HG03469 (cell line): Measurements from ENCODE around the gene QKI.
"Not testable (repeated sequence)": the region's sequence is repeated elsewhere in the genome, so short reads cannot be mapped to it uniquely, and the experiment has no call there.

Source experiments
- ATAC-seq: cut with Tn5 transposase; IDR thresholded peaks from one replicate; pipeline ENCODE4 v1.9.1; 2021; ENCODE audit warnings: mild to moderate bottlenecking, moderate library complexity, moderate number of reproducible peaks; ENCODE audit not compliant: unreplicated experiment

Gene QKI

DNA sequence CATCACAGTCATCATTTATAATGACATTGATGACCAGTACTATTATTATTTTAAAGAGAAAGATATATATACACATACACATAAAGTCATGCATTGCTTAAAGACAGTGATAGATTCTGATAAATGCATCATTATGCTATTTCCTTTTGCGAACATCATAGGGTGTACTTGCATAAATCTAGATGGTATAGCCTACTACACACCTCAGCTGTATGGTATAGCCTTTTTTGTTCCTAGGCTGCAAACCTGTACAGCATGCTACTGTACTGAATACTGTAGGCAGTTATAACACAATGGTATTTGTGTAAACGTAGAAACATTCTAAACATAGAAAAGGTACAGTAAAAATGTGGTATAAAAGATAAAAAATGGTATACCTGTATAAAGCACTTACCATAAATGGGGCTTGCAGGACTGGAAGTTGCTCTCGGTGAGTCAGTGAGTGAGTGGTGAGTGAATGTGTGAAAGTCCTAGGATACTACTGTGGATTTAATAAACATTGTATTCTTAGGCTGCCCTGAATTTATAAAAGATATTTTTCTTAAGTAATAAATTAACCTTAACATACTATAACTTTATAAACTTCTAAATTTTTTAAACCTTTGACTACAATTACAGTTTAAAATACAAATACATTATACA is 23.9 kb downstream of the QKI start:
- no peak for ATAC-seq

DNA sequence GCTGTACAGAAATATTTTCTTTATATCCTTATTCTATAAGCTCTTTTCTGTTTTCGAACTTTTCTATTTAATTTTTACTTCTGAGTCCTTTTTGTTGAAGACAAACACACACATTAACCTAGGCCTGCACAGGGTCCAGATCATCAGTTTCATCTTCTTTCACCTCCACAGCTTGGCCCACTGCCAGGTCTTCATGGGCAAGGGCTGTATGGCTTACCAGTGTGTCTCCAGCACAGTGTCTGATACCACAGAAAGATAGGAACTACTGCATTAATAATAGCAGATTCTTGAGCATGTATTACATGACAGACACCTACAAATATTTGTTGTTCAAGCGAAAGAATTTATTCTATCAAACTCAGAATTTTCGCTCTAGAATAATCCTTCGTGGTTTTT is 24.4 kb downstream of the QKI start:
- no peak for ATAC-seq

DNA sequence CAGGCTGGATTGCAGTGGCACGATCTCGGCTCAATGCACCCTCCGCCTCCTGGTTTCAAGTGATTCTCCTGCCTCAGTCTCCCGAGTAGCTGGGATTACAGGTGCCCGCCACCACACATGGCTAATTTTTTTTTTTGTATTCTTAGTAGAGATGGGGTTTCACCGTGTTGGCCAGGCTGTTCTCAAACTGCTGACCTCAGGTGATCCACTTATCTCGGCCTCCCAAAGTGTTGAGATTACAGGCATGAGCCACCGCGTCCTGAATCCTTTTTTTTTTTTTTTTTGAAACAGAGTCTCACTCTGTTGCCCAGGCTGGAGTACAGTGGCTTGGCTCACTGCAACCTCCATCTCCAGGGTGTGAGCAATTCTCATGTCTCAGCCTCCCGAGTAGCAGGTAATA is 24.9 kb downstream of the QKI start:
- ATAC-seq: not testable (repeated sequence)

DNA sequence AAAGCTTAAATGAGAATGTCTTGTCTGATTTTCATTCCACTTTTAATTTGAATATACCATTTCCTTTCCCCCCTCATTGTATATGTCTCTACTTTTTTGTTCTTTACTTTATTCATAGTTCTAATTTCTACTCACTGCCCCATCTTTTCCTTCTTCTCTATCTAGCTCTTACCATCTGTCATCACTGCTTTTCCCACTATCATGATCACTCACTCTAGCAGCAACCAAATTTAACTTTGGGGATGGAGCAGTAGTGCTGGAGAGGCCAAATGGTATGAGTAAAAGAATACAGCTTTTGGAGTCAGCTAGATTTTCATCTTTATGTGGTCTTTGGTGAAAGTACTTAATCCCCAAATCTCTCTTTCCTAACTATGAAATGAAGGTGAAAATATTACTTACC is 25.5 kb downstream of the QKI start:
- ATAC-seq: no peak

DNA sequence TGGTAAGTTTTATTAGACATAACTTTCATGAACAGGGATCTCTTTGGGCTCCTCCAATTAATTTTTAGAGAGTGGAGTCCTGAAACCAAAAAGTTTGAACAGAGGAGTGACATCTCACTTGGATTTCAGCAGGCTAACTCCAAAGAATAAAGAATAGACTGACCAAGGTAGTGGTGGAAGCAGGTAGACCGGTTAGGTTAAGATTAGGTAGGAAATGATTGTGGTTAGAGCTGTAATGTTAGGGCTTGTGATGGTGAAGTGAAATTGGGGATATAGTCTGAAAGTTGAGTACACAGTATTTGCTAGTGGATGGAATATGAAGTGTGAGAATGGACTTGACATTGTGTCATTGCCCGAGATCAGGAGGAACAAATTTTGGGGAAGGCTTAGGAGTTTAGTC is 27.8 kb downstream of the QKI start:
- ATAC-seq: no peak

DNA sequence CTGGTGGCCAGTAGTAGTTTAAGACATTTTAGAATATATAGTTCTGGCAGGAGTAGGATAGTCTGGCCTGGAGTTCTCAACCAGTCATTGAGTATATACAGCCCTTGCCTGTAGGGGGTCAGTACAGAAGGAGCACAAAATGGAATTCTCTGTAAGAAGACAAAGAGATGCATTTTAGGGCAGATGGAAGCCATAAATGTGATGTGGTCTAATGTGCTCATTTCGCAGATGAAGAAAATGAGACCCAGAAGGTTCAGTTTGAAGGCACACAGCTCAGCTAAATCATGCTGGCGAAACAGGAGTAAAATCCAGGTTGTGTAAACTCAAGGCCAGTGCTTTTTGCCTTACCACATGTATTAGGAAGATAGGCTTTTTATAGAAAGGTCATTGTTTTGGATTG is 29.6 kb downstream of the QKI start:
- ATAC-seq: no peak

DNA sequence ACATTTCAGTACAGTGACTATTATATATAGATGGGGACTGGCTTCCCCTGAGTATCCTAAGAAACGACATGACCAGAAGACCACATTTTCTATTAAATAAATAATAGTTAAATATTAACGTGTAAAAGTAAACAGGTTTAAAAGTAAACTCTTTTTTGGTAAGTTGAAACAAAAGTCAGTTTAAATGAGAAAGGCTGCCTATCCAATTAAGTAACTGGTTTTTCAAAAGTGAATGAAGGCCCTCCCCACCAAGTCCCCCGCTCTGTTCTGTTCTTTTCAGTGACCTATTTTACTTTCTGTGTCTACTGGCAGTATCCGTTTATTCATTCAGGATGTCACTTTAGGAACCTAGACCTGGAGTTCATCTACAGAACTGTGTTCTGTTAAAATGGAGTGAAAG is 32.0 kb downstream of the QKI start:
- ATAC-seq: no peak

DNA sequence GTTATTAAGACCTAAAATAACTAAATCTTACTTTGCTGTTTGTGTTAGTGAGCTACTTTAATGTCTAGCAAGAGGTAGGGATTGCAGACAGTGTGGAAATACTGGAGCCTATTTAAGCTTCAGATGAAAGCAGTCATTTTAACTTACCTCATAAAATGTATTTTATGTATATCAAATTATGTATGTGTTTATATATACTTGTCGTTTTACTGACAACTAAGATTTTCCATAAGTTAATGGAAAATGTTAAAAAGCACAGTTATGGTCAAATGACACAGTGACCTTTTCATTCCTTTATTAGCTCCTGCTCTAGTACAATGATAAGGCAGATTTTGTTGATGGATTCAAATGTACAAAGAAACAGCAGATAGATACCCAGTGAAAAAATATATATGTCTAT is 34.6 kb downstream of the QKI start:
- ATAC-seq: no peak

DNA sequence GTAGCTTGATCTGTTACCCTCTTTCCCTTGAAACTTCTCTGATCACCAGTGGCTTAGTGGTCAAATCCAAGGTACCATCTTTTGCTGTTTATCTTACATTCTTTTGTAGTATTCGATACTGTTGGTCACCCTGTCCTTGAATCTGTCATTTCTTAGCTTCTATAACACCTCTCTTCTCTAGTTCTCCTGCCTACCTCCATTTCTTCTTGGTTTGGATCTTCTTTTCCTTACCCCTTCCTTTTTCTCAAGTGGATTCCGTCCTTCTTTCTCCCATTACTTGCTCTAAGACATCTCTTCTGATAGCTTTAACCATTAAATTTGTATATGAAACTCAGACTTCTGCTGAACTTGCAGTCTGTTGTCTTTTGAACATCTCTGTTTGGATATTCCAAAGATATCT is 39.9 kb downstream of the QKI start:
- ATAC-seq: no peak

DNA sequence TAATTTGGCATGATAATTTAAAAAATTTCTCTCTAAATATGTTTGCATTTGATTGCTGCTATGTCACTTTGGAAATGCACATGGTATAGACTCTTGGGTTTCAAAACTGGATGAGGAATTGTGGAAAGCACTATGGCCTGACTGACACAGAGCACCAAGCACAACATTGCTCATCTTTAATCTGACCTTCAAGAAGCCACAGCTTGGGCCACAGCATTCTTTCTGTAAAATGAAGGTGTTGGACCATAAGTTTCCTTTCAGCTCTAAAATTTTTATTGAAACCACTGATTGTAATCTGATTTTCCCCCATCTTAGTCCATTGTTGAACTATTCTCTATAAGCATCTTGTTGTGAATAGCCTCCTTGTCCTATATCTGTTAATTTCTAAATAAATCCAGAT is 41.0 kb downstream of the QKI start:
- ATAC-seq: no peak

DNA sequence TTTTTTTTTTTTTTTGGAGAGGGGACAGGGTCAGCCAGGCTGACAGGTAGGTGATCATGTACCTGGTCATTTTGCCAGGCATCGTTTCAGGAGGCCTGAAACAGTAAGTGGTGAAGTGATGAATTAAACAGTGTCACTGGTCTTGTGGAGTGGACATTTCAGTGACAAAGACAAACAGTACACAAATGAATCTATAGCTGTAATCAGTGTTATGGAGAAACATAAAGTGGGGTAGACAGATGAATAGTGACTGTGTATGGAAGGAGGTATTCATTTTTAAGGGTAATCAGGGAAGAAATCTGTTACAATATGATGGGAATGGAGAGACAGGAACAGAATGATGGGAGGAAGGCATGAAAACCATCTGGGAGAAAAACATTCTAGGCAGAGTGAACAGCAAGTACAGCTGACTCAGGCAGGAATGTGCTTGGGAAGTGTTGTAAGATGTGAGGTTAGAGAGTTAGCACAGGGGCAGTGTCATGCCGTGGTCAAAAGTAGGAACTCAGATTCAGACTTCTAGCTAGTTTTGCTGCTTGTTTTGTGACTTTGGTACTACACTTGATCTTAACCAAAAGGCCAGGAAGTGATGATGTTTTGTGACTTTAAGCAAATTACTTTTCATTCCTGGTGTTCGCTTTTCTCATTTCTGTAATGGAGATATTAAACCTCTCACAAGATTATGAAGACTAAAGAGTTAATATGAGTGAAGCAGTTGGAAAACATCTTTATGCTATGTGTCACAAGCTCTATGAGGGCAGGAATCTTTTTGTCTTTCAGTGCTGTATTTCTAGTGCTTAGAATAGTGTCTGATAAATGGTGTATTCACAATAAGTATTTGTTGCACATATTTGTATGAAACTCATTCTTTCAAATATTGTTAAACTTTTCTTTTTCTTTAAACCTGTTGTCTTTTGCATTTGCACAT is 43.4 kb downstream of the QKI start:
- ATAC-seq: no peak

DNA sequence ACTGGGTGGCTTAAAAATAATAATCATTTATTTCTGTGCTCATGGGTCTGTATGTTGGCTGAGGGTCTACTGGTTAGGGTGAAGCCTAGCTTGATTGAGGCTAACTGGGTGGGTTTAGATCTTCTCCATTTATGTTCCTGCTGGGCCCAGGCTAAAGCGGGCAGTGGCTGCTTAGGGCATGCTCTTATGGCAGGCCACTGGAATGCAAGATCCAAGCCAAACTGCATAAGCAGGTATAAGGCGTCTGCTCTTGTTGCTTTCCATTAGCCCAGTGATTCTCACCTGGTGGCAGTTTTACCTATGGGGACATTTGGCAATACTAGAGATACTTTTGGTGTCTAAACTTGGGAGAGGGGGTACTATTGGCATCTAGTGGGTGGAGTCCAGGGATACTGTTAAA is 44.5 kb downstream of the QKI start:
- no peak for ATAC-seq

DNA sequence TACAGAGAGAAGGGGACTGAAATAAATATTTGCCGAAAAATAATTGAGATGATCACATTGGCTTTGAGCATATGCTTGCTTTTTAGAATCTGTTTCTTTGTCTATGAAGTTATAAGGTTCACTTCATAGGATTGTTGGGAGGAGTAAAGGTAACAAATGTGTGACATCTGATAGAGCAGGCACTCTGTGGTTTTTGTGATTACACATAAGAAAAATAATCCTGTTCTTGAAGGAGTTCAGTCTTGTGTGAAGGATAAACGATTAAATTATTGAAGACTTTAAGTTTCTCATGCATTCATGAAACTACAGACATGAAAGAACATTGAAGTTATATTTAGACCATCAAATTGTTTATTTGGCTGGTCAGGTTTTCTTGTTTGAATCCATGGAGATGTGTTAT is 45.0 kb downstream of the QKI start:
- ATAC-seq: no peak

DNA sequence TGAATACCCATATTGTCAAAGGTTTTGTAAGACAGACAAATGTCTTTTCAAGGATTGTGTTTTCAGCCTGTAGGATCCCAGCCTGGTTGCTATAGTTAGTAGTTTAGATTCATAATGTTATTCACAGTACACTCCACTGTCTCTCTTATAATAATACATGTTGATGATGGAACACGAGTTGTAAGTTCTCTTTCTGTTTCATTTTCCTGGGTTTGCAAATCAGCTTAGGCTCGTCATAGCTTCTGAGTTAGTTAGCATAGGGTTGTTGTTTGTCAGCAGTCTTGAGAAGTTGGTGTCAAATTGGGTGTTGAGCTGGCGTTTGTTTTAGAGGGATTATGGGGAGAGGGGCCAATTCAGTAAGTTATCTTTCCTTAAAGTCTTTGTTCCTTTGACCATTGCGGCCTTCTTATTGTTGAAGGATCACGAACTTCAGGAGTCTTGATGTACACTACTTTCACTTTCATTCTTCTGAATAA is 45.8 kb downstream of the QKI start:
- ATAC-seq: peak; percentile 80

DNA sequence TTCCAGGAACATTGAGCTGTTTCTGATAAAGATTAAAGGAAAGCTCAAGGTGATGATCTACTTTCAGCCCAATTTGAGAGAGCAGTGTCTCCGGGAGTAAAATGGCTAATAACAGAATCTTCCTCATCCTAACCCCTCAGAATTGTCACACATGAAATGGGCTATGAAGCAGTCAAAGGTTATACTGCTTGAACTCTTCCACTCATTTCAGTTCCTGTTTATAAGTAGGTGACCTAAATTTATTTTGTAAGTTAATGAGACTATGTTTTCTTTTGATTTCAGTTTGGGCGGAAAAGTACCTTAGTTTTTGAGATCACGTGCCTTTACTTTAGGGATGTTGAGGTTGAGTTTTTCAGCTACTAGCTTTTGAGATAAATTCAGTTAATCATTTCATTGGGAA is 47.2 kb downstream of the QKI start:
- ATAC-seq: no peak

DNA sequence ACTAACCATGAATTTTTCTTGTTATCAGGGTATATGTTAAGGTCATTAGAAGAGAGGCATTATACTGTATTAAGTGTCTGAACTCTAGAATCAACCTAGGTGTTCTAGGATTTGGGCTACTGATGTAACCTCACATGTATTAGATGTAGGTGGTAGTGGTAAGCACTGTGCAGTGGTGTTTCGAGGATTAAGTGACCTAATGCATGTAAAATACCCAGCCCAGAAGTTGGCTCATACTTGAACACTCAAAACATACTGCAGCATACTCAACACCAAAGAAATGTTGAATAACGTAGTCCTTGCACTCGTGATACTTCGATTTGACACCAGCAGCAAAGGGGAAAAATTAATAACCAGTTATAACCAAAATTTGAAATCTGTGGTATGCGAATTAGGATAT is 48.7 kb downstream of the QKI start:
- ATAC-seq: no peak

DNA sequence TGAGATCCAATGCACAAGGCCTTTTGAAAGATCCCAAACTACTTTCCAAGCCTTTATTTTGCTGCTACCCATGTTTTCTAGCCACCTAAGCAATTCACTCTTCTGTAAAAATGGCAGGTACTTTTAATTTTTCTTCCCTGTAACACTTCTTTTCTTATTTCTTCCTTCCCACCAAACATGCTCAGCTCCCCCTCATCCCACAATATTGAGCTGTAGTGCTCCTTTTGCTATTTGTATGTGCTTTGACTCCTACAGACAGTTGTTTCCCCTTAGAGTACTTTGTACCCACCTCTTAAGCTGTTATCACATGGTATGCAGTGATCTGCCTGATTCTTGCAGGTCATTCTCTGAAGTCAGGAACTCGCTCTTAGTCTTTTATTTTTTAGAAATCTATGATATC is 49.3 kb downstream of the QKI start:
- ATAC-seq: no peak

DNA sequence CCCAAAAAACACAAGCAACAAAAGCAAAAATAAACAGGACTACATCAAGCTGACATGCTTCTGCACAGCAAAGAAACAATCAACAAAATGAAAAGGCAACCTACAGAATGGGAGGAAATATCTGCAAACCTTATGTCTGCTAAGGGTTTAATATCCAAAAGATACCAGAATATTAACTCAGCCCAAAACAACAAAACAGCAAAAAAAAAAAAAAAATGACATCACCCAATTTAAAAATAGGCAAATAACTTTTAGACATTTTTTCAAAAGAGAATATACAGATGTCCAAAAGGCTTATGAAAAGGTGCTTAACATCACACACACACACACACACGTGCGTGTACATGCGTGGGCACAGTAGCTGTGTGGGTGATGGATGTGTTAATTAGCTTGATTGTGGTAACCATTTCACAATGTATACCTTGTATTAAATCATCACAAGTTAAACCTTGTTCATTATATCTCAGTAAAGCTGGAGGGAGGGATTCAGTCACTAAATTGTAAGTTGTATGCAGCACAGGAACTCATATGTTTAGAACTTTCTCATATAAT is 52.4 kb downstream of the QKI start:
- no peak for ATAC-seq

DNA sequence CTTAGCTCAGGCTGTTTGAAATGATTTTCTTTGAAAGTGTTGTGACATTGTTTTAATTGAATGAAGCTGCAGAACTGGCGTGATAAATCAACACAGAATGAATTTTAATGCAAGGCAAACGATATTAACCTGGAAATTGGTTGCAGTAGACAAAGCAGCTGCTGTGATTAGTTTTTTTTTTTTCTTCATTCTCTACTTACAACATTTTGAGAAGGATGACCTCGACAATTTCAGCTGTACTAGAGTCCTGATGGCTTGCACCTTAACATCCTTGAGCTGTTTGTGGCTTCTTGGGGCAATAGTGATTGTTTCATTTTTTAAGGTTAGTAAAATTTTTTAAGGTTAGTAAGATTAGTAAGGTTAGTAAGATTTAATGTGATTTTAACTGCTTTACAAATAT is 54.2 kb downstream of the QKI start:
- ATAC-seq: no peak

DNA sequence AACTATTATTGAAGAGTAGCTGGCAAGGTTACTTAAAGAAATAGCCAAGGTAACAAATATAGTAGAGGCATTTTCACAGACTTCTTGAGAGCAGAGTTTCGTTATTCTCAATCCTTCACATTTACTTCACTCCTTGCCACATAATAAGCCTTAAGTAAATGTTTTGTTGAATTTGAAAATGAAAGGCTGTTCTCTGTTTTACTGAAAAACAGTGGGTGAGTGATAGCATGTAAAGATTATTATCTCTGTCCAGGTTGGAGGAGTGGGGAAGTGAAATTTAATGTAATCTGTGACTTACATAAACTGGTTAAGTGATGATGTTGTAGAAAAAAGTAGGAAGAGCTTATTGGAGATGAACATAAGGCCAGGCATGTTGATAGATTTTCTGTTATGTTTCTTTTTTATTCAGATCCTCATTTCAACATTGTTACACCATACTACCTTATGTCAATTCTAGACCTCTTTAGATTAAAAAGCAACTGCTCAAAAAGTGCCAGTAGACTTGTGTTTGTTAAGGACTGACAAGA is 55.0 kb downstream of the QKI start:
- no peak for ATAC-seq

DNA sequence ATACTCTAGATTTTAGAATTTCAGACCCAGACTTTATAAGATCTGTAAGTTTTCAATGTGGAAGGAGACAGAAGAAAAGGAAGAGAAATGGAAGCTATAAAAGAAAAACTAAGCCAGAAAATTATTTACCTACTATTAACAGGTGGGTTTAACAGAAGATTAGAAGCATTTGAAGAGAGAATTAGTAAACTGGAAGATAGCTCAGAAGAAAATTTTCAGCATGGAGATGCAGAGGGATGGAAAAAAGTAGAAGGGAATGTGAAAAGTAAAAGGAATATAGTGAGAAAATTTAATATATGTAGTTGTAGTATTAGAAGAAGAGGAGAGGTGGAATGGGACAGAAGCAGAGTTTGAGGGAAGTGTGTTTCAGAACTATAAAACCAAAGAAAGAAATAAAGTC is 56.1 kb downstream of the QKI start:
- ATAC-seq: no peak

DNA sequence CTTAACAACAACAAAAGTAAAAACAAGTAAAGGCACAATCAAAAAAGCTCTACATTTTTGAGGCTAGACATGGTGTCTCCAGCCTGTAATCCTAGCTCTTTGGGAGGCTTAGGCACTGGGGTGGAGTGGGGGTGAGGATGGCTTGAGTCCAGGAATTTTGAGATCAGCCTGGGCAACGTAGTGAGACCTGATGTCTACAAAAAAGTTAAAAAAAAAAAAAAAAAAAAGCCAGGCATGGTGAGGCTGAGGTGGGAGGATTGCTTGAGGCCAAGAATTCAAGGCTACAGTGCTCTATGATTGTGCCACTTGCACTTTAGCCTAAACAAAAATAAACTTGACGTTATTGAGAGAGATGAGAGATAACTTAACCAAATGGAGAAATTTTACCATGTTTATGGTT is 60.1 kb downstream of the QKI start:
- no peak for ATAC-seq
